Fibroblast of villous mesenchyme (primary cell): Measurements from ENCODE around the gene SLITRK6. TPM values are rescaled to one million over a fixed set of nuclear protein-coding genes. Genes with fewer than 3 reads are reported as not detected.

Source experiments
- DNase-seq: peaks from one replicate; pipeline ENCODE4 v3.0.0-alpha.2; 2010; ENCODE audit warnings: low read depth
- H3K4me3 ChIP-seq: 2 replicates; pipeline ENCODE4 v1.5.1; 2011; ENCODE audit warnings: low read depth, mild to moderate bottlenecking, low read length
- total RNA-seq: library from RNA; depleted of rRNA; stranded (reverse); fragments of >200 nt; gene quantifications from 2 replicates; pipeline ENCODE4 v1.2.3, GENCODE V29; 2012
- TF ChIP-seq, protein P1 (sequence below): IDR thresholded peaks from 2 replicates; pipeline ENCODE4 v1.5.1; 2012; ENCODE audit warnings: low read depth, mild to moderate bottlenecking, low read length; ENCODE audit not compliant: insufficient read depth

SLITRK6 gene
- total RNA-seq, 1 donor = not detected

GRCh38 chr13:85819513-85819912, 20.3 kb upstream of the SLITRK6 start:
- no peak for DNase-seq
- TF ChIP-seq, protein P1, sequence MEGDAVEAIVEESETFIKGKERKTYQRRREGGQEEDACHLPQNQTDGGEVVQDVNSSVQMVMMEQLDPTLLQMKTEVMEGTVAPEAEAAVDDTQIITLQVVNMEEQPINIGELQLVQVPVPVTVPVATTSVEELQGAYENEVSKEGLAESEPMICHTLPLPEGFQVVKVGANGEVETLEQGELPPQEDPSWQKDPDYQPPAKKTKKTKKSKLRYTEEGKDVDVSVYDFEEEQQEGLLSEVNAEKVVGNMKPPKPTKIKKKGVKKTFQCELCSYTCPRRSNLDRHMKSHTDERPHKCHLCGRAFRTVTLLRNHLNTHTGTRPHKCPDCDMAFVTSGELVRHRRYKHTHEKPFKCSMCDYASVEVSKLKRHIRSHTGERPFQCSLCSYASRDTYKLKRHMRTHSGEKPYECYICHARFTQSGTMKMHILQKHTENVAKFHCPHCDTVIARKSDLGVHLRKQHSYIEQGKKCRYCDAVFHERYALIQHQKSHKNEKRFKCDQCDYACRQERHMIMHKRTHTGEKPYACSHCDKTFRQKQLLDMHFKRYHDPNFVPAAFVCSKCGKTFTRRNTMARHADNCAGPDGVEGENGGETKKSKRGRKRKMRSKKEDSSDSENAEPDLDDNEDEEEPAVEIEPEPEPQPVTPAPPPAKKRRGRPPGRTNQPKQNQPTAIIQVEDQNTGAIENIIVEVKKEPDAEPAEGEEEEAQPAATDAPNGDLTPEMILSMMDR = no peak
- no peak overlapping the region for H3K4me3 ChIP-seq

GRCh38 chr13:85816413-85816812, 17.2 kb upstream of the SLITRK6 start:
- no peak for DNase-seq
- no peak overlapping the region for H3K4me3 ChIP-seq
- TF ChIP-seq, protein P1 = no peak

DNA sequence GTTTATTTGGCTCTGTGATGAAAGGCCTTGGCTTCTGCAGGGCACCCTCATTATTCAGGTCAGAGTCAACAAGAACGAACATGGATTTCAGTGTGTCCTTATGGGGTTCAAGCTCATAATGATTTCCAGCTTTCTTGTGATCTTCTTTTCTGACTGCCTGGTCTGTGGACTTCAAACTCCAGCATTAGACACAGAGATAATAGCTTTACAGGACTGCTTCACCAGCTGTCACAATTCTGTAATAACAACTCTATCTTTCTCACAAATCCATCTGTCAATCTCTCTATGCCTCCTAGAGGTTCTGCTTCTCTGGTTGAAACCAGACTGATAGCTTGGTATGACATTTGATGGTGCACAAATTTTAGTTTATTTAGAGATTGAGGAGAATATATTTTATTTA, 13.1 kb upstream of the SLITRK6 start:
- H3K4me3 ChIP-seq = no peak overlapping the region
- TF ChIP-seq, protein P1 = no peak
- no peak for DNase-seq

GRCh38 chr13:85808811-85809210, 9.6 kb upstream of the SLITRK6 start:
- no peak overlapping the region for H3K4me3 ChIP-seq
- no peak for DNase-seq
- TF ChIP-seq, protein P1 = no peak

GRCh38 chr13:85806553-85807175, 7.4 kb upstream of the SLITRK6 start:
- TF ChIP-seq, protein P1 = peak; percentile 31
- no peak overlapping the region for H3K4me3 ChIP-seq
- peak; percentile 36 for DNase-seq

DNA sequence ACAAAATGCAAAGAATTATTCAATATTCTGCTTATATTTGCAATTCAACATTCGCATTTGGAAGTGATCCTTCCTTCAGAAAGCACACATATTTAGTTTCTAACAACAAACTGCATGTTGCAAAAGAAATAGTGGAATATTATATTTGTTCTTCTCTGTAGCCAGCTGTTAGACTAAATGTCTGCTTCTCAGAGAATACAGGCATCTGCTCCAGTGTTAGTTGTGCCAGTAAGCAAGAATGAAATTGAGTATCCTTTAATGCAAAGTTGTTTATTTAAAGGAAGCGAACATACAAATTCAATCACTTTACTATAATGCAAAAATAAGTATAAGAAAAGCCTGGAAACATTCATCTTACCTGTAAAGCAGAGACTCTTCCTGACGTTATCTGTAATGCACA, 663 bp downstream of the SLITRK6 start:
- TF ChIP-seq, protein P1 = no peak
- no peak for DNase-seq
- H3K4me3 ChIP-seq = no peak overlapping the region

- H3K4me3 ChIP-seq = no peak overlapping the region
- TF ChIP-seq, protein P1 = no peak
- DNase-seq = no peak
Measured at GRCh38 chr13:85797311-85797710, 1.9 kb downstream of the SLITRK6 start.
